GM04504 (cell line): ENCODE results near the gene FA2H.
"Not testable (repeated sequence)": the region's sequence is repeated elsewhere in the genome, so short reads cannot be mapped to it uniquely, and the experiment has no call there.

Experiments
- DNase-seq: peaks from one replicate; pipeline ENCODE4 v3.0.0-alpha.2; 2012; ENCODE audit warnings: low read depth

Gene FA2H

DNA sequence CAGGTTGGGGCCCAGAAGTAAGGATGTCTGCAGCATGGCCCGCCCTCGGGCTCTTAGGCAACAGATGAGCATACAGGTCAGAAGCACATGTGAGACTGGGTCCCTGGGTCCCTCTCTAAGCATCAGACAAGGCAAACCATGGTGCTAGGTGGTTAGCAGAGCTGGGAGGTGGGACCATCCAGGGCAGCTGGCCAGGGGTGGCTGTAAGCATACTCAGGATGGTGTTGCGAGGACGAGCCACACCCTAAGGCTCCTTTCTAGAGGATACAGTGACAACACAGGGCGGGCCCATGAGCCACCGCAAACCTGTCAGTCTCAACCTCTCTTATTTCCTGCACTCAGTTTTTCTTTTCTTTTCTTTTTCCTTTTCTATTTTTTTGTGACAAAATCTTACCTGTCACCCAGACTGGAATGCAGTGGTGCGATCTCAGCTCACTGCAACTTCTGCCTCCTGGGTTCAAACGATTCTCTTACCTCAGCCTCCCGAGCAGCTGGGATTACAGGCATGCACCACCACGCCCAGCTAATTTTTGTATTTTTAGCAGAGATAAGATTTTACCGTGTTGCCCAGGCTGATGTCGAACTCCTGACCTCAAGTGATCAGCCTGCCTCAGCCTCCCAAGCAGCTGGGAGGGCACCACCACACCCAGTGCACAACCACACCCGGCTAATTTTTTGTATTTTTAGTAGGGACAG, 3.6 kb downstream of the FA2H start:
- no peak for DNase-seq

DNA sequence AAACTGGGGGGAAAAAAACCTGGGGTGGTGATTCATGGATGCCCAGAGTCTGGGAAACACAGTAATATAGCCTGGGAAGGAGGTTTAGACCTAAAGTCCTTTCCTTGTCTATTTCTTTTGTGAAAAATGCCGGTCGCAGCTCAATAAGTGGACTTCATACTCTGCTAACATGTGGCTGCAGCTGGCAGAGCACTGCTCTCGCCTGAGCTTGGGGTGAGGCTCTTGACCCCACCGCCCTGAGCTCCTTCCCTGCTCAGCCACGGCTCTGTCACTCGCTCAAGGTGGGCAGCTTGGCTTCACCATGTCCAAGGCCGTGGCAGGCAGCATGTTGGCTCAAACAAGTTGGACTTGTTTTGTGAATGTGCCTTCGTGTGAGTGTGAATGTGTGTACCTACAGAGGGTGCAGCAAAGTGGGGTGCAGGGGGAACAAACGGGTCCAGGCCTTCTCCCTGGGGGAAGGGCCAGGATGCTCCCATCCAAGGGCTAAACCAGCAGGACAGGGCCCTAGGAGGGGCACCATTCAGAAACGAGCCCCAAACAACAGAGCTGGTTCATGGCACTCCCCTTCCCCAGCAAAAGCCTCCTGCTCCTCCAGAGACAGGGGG, 4.9 kb downstream of the FA2H start:
- DNase-seq, result no peak

DNA sequence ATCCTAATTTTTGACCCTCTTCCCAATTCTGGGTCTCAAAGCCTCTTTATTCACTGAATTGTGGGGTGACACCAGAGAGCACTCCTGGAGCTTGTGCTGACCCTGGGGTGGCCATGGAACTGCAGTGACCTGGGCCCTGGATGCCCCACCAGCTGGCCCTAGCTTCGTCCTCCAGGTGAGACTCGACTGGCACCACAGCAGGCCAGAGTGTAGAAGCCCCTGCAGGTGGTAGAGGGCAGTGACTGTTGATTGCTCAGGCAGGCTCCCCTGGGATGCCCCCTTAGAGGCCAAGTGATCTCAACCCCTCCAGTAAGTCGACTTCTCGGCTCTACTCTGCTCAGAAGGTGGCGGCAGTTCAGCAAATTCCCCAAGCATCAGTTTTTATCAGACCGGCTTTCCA, 6.4 kb downstream of the FA2H start:
- DNase-seq, result no peak

DNA sequence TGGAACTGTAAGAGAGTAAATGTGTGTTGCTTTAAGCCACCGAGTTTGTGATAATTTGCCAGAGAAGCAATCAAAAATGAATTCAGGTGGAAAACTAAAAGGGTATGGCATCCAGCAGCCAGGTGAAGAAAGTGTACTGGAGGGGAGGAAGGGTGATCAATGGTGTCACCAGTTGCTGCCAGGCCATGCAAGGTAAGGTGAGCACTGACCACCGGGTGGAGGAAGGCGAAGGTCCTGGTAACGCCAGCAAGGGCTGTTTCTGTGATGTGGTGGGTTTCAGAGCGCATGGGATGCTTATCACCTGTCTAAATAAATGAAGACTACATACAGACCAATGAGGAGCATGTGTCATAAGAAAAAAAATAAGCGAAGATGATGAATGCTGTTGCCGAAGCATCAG, 6.9 kb downstream of the FA2H start:
- DNase-seq, result no peak

DNA sequence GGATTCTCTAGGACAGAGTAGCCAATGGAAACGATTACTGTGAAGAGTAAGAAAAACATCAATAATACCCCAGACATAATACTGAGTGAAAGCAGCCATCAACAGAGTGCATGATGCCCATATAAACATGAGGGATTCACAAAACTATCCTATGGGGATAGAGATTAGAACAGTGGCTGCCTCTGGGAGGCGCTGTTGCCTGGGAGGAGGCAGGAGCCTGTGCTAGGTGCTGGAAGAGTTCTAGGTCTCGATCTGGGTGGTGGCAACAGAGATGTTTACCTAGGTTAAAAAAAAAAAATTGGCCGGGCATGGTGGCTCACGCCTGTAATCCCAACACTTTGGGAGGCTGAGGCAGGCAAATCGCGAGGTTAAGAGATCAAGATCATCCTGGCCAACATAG, 7.9 kb downstream of the FA2H start:
- DNase-seq, result no peak

DNA sequence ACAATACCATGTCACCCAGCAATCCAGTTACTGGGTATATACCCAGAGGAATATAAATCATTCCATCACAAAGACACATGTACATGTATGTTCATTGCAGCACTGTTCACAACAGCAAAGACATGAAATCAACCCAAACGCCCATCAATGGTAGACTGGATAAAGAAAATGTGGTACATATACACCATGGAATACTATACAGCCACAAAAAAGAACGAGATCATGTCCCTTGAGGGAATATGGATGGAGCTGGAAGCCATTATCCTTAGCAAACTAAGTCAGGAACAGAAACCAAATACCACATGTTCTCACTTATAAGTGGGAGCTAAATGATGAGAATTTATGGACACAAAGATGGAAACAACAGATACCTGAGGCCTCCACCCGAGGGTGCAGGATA, 10.4 kb downstream of the FA2H start:
- DNase-seq, result not testable (repeated sequence)

DNA sequence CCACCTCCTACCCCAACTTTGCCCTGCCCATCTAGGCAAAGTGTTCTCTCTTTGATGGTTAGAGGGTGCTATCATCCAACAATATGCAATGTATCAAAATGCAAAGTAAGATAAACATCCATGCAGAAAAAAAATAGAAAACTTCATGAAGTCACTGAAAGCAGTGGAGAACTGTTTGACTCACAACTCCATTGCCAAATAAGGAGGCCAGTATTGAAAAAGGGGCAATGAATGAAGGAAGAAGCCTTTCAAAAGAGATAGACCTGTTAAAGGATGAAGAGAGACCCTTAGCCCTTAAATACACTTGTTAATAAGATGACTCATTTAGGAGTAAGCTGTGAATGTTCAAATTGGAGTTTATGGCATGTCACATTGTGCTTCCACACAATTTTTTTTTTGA, 13.0 kb downstream of the FA2H start:
- DNase-seq, result no peak

DNA sequence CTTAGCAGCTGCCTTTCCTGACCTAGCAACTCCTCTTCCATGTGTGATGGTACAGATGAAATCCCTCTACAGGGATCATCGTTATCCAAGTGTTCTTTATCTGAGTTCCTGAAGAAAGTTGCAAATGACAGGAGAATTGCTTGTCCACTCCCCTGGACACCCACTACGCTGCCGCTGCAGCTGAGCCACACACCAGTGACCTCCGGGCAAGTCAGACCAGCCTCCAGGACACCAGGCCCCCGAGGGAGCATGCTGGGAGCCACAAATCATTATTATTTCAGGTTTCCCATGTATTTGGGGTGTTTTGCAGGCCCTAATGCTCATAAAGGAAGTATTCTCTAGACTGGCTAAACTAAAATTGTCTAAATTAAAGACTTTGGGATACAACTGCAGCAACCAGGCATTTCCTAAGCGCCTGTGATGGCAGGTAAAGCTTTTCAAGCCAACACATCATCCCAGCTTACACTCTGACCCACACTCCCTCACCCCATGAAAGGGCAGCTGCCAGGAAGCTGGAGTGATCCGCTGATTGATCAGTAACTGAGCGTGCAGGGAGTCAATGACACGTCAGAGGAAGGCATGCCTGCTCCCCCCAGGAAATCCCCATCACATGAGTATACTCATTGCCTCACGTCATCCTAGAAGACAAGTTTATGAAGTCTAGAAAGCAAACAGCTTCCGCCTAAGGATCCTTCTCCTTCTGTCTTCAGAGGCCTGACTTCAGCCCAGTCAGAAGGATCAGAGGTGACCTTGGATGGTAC, 14.4 kb downstream of the FA2H start:
- no peak for DNase-seq

DNA sequence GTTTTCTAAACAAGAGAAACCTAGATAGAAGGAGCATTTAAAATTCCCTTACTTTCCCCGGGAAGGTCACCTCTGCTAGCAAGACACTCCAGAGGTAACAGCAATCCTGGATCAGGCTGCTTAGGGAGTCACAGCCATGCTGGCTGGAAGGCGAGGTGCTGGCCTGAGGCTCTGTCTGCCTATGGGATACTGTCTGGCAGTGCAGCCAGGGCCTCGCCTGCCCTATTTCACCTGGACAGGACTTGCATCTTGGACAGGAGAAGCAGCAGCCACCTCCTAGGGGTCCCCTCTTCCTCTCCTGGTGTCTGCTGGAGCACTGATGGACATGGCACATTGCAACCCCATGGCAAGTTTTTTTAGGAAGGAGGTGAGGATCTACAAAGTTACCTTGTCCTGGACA, 15.1 kb downstream of the FA2H start:
- no peak for DNase-seq

DNA sequence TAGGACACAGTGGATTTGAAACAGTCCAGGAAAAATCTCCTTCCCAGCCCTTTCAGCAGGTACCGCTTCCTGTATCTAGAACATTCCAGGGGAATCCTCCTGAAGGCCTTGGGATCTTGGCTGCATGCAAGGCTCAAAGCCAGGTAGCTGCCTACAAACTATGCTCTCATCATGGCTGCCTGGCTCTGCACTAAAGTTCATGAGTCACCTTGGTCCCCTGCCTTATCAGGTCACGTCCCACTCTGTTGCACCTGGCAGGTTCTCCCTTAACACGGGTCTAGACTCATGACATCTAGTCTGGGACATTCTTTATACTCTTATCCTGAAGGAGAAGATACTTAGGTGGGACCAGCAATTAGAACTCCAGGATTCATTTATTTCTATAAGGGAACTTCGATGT, 15.8 kb downstream of the FA2H start:
- no peak for DNase-seq

DNA sequence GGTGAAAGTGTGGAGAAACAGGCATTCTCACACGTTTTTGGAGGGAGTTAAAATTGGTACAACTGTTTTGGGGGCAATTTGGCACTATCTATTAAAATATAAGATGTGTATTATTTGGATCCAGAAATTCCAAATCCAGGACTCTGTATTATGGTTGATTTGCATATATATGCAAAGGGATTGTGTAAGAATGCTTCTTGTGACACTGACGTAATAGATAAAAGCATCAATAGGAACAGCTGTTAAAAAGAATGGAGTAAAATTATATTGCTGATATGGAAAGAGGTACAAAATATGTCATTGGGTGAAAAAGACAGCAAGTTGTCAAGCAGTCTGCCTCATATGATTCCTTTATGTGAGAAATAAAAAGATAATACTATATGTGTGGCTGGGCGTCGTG, 17.3 kb downstream of the FA2H start:
- no peak for DNase-seq

DNA sequence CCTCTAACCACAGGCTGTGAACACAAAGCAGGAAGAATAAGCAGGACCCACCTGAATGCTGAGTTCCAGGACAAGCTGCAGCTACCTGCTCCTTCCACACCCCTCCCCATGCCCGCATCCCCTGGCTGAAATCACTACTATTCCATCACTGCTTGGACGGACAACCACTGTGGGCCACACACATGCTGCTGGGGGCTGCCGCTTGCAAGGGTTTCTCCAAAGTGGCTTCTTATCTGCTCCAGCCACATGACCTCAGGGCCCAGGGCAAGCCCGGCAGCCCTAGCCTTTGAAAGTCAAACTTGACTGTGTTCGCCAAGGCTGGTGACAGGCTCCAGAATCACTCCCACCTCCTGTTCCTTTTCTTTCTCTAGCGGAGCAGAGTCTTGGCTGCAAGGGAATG, 18.4 kb downstream of the FA2H start:
- DNase-seq, result no peak

DNA sequence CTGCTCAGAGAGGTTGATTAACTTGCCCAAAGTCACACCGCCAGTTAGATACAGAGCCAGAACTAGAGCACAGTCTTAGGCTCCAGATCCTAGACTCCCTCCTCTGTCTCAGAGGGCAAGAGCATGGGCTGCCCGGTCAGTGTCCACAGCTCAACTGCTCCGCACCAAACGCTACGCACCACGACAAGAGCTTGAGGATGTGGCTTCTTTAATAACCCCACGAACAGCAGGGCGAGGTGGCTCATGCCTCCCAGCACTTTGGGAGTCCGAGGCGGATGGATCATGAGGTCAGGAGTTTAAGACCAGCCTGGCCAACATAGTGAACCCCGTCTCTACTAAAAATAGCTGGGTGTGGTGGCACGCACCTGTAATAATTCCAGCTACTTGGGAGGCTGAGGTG, 21.4 kb downstream of the FA2H start:
- no peak for DNase-seq

DNA sequence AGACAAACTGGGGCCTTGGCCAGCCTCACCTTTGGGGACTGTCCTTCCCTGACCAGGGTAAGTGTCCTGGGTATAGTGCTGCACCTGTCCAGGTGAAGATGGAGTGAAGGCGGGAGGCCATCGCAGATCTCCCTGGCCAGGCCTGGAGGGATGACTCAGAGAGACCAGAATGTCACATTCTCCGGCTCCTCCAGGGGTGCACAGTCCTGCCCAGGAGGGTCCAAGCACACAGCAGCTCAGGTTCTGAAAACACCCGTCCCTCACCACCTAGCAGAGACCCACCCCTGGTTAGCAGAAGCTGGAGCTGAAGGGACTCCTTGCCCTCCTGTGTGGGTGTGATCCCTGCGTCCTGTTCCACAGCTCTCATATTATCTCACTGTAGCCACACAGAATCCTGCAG, 21.9 kb downstream of the FA2H start:
- no peak for DNase-seq

DNA sequence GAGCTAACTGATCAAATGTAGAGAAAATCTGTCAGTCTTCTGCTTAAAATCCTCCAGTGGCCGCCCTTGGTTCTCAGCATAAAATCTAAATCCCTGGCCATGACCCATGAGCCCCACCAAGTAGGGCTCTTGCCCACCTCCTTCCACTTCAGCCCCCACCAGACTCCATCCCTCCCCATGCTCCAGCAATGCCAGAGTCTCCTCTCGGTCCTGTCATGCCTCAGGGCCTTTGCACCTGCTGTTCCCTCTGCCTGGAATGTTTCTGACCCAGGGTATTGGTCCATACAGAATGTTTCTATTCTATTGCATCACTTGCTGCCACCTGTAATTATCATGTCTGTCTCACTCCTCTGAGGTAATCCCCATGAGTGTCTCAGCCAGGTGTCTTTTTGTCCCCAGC, 22.4 kb downstream of the FA2H start:
- no peak for DNase-seq

DNA sequence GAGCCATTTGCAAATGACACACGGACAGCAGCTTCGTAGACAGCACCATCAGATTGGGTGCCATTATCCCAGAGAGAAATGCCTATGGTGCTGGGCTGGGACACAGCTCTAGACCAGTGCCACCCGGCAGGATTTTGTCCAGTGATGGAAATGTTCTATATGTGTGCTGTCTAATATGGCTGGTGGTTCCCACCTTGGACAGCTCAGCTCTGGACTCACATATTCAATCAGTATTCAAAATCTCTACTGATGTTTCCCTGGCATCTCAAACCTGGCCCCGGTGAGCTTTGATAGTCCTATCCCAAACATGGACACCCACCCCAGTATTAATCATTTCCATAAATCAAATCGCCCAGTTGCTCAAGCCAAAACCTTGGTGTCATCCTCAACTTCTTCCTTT, 23.0 kb downstream of the FA2H start:
- no peak for DNase-seq

DNA sequence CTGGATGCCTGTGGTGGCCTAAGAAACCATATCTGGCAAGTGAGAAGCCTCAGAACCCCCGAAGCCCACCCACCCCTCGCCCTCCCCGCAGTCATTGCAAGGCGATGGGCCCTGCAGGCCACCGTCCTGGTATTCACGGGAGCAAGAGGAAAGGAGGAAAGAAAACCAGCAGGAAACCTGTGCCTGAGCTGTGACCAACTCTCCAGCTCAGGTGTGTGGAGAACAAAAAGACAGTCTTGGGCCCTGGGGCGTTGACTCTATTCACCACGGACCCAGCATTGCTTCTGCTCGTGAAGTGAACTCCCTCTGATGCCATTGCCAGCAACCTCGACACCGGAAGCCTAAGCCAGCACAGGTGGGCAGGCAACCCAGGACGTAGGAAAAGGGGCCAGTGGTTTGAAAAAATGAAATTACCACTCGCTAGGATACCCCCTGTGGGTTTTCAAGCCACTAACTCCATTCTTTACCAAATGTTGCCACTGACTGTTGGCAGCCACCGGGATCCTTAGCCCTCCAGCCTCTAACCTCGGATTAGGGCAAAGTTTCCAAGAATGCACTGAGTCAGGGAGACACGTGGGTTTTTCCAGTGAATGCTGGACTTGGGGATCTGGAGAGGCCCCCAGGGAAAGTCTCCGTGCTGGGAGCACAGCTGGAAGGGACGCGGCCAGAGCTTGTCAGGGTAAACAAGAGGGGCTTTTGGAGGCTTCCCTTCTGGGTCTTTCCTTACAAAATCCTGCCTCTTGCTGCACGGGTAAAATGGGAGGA, 25.1 kb downstream of the FA2H start:
- DNase-seq, result no peak

DNA sequence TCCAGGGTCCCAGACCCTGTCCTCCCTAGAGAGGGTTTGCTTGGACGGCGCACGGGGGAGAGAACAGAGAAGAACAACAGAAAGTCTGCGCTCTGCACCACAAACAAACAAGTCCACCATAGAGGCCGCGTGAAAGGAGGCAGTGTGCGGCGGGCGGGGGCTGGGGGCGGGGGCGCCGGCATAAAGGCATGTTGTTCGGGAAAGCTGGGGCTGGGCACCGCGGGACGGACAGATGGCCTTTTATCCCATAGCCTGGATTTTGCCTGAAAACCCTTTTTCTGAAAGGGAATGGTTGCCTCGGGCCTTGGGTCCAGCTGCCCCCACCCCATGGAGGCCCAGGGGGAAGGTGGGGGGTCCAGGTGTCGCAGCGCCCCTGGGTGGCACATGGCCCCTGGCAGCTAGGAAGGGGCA, 26.0 kb downstream of the FA2H start:
- no peak for DNase-seq

DNA sequence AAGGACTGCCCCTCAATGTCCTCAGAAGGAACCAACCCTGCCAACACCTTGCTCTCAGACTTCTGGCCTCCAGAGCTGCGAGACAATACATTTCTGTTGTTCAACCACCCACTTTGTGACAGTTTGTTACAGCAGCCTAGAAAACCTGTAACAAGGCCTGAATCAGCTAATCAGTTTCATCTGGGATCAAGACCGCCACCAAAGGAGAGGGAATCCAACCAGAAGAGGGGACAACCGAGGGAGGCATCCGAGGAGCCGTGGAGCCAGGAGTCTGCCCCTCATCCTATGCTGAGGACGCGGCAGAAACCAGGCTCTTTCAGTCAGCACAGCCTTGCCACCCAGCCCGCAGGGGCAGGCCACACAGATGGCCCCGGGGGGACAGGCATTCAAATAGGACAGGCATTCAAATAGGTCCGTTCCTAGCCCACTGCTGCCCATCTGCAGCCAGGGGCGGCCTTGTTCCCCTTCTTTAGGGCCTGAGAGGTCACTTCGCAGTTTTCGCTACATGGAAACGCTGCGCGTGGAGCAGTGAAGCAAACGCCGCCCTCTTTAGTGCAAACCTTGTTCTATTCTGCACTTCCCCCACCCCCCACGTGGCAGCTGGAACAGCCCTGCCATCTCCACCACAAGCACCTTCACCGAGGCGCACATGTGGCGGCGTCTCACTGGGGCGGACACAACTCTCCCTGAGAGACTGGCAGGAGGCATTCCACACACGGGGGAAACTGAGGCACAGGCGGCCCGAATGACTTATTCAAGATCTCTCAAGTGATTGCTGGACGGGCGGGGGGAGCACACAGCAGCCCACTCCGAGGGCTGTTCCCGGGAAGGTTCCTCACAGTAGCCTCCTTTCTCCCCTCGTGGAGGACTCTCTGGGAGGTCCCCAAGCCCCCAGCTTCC, 26.7 kb downstream of the FA2H start:
- no peak for DNase-seq

DNA sequence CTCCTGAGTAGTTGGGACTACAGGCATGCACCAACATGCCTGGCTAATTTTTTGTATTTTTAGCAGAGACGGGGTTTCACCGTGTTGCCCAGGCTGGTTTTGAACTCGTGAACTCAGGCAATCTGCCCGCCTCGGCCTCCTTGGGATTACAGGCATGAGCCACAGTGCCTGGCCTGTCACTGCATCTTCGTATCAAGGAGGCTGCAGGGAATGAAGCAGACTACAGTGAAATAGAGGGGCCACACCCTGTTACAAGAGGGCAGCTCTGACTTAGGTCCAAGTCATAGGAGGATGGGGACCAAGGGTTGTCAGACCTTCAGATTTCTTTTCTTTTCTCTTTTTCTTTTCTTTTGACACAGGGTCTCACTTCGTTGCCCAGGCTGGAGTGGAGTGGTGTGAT, 28.7 kb downstream of the FA2H start:
- DNase-seq, result no peak

DNA sequence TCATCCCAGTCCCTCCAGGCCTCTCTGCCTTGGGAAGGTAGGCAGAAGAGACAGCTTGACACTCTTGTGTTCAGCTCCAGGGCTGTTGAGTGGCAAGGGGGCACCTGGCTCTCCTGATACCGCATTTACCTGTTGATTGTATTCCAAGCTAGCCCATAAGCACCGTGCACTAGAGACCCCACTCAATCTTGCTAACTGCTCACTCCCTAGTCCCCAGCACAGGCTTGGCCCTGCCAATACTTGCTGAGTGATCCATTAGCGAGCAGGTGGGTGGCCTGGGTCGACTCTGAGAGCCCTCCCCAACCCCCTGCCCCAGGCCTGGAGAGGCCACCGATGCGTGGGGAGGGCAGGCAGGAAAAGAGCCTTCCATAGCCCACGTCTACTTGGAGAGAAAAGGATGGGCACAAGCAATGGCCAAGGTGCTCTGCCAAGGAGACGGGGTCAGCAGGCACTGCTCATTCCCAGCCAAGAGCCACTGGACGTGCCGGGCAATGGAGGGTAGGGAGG, 29.5 kb downstream of the FA2H start:
- DNase-seq, result no peak

DNA sequence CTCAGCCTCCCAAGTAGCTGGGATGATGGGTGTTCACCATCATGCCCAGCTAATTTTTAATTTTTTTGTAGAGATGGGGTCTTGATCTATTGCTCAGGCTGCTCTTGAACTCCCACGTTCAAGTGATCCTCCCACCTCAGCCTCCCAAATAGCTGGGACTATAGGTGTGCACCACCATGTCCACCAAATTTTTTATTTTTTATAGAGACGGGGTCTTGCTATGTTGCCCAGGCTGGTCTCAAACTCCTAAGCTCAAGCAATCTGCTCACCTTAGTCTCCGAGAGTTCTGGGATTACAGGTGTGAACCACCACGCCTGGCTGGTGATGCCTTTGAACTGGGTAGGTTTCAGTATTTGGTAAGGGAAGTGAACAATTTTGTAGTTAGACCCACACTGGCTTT, 30.1 kb downstream of the FA2H start:
- no peak for DNase-seq
